IPS DF 19.7 (cell line): Measurements from ENCODE around the gene NAPEPLD.
"Not testable (repeated sequence)": the region's sequence is repeated elsewhere in the genome, so short reads cannot be mapped to it uniquely, and the experiment has no call there.

Experiments used
- DNase-seq: peaks from one replicate; pipeline ENCODE4 v3.0.0-alpha.2; 2013; ENCODE audit warnings: low read depth, low spot score

The NAPEPLD gene

DNA sequence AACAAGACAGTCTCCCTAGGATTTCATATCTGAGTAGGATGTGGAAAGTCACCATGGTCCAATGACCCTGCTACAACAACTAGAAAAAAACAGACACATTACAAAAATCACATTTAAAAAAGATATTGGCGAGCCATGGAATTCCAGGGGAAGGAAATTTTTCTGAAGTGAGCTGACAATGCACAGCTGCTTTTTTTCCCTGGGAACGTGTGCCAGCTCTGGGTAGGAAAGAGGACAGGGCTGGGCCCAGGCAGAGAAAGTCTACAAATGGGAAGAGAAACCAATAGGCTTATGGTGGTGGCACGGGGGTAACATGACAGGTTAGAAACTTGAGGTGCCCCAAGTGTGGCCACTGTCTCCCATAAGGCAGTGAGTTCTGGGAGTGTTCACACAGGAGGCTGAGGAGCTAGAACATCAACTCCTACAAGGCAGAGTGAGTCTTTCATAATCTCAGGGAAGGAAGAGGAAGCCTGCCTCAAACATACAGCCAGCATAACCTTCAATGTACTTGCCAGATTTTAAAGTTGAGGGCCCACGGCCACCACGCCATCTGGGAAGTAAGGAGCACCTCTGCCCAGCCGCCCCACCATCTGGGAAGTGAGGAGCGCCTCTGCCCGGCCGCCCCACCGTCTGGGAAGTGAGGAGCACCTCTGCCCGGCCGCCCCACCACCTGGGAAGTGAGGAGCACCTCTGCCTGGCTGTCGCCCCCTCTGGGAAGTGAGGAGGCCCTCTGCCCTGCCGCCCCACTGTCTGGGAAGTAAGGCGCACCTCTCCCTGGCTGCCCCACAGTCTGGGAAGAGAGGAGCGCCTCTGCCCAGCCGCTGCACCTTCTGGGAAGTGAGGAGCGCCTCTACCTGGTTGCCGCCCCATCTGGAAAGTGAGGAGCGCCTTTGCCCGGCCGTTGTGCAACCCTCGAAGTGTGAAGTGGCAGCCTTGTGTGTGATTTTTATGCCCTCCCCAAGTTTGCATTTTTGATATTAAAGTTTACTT is 80.2 kb downstream of the NAPEPLD start:
- DNase-seq = no peak

- DNase-seq = no peak
Observed at GRCh38 chr7:103065667-103066066, 83.2 kb downstream of the NAPEPLD start.

DNA sequence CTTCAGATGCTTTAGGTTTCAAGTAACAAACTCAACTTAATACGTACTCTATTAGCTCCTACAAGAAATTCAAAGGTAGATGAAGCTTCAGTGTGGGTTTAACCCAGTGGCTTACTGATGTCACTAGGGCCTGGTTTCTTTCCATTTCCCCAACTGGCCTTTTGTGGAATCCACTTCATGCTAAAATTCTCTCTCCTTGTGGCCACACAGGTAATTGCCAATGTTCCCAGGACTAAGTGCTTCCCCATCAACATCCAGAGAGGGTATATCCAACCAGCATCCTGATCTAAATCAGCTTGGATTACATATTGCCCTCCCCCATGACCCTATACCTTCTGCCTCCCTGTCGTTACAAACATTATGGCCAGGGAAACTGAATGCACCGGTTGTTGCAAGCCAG is 85.0 kb downstream of the NAPEPLD start:
- no peak for DNase-seq

- no peak for DNase-seq
Observed at GRCh38 chr7:103059471-103059870, 89.4 kb downstream of the NAPEPLD start.

GRCh38 chr7:103058122-103058521 is 90.8 kb downstream of the NAPEPLD start:
- no peak for DNase-seq

- DNase-seq = not testable (repeated sequence)
Observed at GRCh38 chr7:103056006-103056405, 92.9 kb downstream of the NAPEPLD start.

DNA sequence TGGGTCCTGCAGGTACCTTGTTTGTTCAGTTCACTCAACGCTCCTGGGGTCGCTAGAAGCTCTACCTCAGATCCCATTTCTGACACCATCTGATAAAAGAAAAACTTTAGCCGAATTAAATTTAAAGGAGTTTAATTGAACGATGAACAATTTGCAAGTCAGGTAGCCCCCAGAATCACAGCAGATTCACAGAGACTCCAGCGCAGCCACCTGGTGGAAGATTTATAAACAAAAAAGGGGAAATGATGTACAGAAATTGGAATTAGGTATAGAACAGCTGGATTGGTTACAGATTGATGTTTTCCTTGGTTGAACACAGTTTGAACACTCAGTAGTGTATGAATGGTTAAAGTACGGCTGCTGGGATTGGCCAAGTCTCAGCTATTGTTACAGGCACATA is 97.4 kb downstream of the NAPEPLD start:
- no peak for DNase-seq
